A673 (cell line): ENCODE measurements around the gene NOX4. TPM values are rescaled to one million over a fixed set of nuclear protein-coding genes. Genes with fewer than 3 reads are reported as not detected.
"Not testable (repeated sequence)": the region's sequence is repeated elsewhere in the genome, so short reads cannot be mapped to it uniquely, and the experiment has no call there.

ENCODE experiments used
- BruUV-seq: library from RNA; stranded (reverse); fragments of 400-500 nt; replicated peaks from 2 replicates; lab custom pipeline; 2021; lab: Mats Ljungman, UMichigan
- CTCF ChIA-PET: fragments of 300-600 bp; sonication (Branson Sonifier 250); formaldehyde crosslinking; loops from one replicate; lab custom pipeline; 2022; ENCODE audit warnings: antibody characterized with exemption; lab: Charles Lee
- POLR2A ChIA-PET: fragments of 300-600 bp; sonication (Branson Sonifier 250); formaldehyde crosslinking; loops from one replicate; lab custom pipeline; 2022; ENCODE audit warnings: antibody characterized with exemption; ENCODE audit not compliant: low non-redundant PET; lab: Charles Lee
- DNase-seq: peaks from one replicate; pipeline ENCODE4 v3.0.0-alpha.2; 2015; ENCODE audit warnings: low spot score
- H3K27ac ChIP-seq: fragments of 200-600 bp; sonication (generic); 2 replicates; pipeline ENCODE4 v1.5.1; 2016; ENCODE audit warnings: mixed run types, low read depth, mild to moderate bottlenecking, mixed read lengths, antibody characterized with exemption, low read length; ENCODE audit not compliant: poor library complexity, severe bottlenecking
- H3K27me3 ChIP-seq: fragments of 200-600 bp; sonication (generic); replicated peaks from 2 replicates; pipeline ENCODE4 v1.6.1; 2017; ENCODE audit warnings: mixed run types, low read depth, mild to moderate bottlenecking, mixed read lengths, antibody characterized with exemption, low read length; ENCODE audit not compliant: insufficient read depth, poor library complexity
- H3K36me3 ChIP-seq: fragments of 200-600 bp; sonication (generic); 2 replicates; pipeline ENCODE4 v1.6.1; 2016; ENCODE audit warnings: mixed run types, mild to moderate bottlenecking, mixed read lengths, antibody characterized with exemption, low read length; ENCODE audit not compliant: insufficient read depth, poor library complexity, severe bottlenecking
- H3K4me1 ChIP-seq: fragments of 200-600 bp; sonication (generic); 2 replicates; pipeline ENCODE4 v1.6.1; 2017; ENCODE audit warnings: mixed run types, mild to moderate bottlenecking, mixed read lengths, antibody characterized with exemption, low read length; ENCODE audit not compliant: insufficient read depth, poor library complexity, severe bottlenecking
- H3K4me3 ChIP-seq: fragments of 200-600 bp; sonication (generic); 2 replicates; pipeline ENCODE4 v1.5.1; 2016; ENCODE audit warnings: low read depth, mixed run types, mild to moderate bottlenecking, mixed read lengths, low read length; ENCODE audit not compliant: poor library complexity, severe bottlenecking
- H3K9me3 ChIP-seq: fragments of 200-600 bp; sonication (generic); 2 replicates; pipeline ENCODE4 v1.6.1; 2016; ENCODE audit warnings: mixed run types, low read depth, mild to moderate bottlenecking, mixed read lengths, antibody characterized with exemption, low read length; ENCODE audit not compliant: poor library complexity, severe bottlenecking
- EZH2 ChIP-seq: fragments of 200-600 bp; sonication (generic); IDR thresholded peaks from 2 replicates; pipeline ENCODE4 v1.6.1; 2017; ENCODE audit warnings: borderline replicate concordance, low read depth, mild to moderate bottlenecking, mixed read lengths, antibody characterized with exemption, low read length; ENCODE audit not compliant: poor library complexity, severe bottlenecking
- intact Hi-C: fragments of 100-400 bp; cut with micrococcal nuclease; formaldehyde crosslinking; loops from one replicate; pipeline ENCODE4 v1.10.0; 2022; ENCODE audit not compliant: unreplicated experiment
- total RNA-seq: library from RNA; stranded (reverse); gene quantifications from 2 replicates; pipeline ENCODE4 v1.2.3, GENCODE V29; 2021
- TF ChIP-seq, protein P1 (sequence below): fragments of 300-800, 200-600 bp; sonication (generic); conservative IDR thresholded peaks from 2 replicates; pipeline ENCODE4 v1.5.1; 2017; ENCODE audit warnings: low read depth, mild to moderate bottlenecking, antibody characterized with exemption, low read length, moderate library complexity, mixed read lengths

NOX4 gene
- total RNA-seq, 1 experiment from 2014 or later: 0.19 TPM

DNA sequence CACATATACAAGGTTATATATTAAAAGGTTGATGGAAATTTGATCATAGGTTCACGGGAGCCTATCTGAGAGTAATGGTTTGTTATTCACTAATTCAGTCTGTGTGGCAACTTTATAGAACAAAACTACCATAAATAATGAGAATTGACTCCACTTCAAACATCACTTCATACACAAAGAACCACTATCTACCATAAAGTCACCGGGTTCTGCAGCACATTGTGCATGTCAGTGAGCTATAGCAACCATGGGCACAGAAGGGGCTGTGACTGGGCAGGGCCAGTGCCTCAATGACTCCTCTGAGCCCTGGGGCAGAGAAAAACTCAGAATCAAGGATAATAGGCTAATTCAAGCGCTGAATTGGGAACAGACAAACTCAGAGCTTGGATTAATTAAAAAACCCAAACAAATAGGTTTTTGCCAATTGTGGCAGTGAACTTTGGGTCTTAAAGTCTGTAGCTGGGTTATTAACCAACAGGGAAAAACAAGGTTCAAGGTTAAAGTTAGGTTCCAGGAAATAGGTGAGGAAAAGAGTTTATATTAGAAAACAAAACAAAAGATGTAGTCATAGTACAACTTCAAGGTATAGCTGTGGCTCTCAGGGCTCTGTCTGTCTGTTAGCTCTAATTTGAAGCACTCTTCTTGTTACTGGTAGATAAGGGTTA is 181.7 kb downstream of the NOX4 start:
- H3K27ac ChIP-seq, POLR2A ChIA-PET, BruUV-seq: not testable (repeated sequence)

DNA sequence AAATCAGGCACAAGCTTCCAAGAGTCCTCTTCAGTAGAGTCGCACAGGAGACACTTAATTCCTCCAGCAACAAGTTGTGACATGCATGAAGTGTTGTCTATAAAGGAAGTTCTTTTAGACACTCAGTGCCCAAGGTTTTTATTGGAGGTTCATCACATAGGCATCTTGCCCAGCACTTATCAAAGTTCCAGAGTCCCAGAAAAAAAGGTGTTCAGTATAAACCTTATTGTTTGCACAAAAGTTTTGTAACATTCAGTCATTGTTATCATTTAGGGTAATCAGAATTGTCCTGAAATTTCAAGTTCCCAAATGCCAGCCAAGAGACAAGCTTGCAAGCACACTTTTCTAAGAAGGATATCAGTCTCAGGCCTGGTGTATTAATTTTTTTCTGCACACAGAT is 182.9 kb downstream of the NOX4 start:
- intact Hi-C loops, BruUV-seq, H3K4me1 ChIP-seq, H3K4me3 ChIP-seq, POLR2A ChIA-PET, H3K27ac ChIP-seq, DNase-seq, CTCF ChIA-PET, H3K9me3 ChIP-seq, H3K27me3 ChIP-seq, H3K36me3 ChIP-seq: not testable (repeated sequence)

More for the DNA sequence above, 181.7 kb downstream of the NOX4 start:
- H3K36me3 ChIP-seq, H3K27me3 ChIP-seq, intact Hi-C loops, CTCF ChIA-PET, H3K4me1 ChIP-seq, H3K9me3 ChIP-seq, DNase-seq, H3K4me3 ChIP-seq: not testable (repeated sequence)

DNA sequence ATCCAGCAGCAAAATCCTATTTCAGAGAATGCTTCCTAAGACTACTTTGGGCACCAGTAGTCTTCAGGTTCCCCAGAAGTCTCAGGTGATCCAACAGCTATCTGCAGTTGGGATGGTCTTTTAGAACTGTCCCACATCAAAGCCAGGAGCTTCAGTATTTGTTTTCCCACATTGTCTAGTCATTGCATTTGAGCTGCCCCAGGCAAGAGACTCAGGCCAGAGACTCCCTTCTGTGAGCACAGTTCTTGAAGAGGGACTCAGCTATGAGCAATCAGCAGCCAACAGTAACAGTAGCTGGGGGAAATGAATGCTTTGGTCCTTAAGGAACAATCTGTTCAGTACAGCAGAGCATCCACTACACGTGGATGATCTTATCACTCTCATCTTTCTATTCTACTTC is 188.1 kb downstream of the NOX4 start:
- H3K9me3 ChIP-seq, H3K27ac ChIP-seq, POLR2A ChIA-PET, DNase-seq, H3K27me3 ChIP-seq, intact Hi-C loops, H3K4me1 ChIP-seq, BruUV-seq, H3K4me3 ChIP-seq, H3K36me3 ChIP-seq, CTCF ChIA-PET: not testable (repeated sequence)

DNA sequence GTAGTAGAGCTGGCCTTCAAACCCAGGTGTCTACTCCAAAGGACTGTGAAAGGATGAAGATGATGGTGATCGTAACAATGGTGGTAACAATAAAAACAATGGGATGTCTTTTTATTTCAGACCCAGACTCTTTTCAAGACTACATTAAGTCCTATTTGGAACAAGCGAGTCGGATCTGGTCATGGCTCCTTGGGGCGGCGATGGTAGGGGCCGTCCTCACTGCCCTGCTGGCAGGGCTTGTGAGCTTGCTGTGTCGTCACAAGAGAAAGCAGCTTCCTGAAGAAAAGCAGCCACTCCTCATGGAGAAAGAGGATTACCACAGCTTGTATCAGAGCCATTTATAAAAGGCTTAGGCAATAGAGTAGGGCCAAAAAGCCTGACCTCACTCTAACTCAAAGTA is 196.2 kb downstream of the NOX4 start:
- POLR2A ChIA-PET, H3K4me1 ChIP-seq, H3K9me3 ChIP-seq, H3K27ac ChIP-seq, DNase-seq, CTCF ChIA-PET, H3K36me3 ChIP-seq, intact Hi-C loops, BruUV-seq, H3K27me3 ChIP-seq, H3K4me3 ChIP-seq: not testable (repeated sequence)

DNA sequence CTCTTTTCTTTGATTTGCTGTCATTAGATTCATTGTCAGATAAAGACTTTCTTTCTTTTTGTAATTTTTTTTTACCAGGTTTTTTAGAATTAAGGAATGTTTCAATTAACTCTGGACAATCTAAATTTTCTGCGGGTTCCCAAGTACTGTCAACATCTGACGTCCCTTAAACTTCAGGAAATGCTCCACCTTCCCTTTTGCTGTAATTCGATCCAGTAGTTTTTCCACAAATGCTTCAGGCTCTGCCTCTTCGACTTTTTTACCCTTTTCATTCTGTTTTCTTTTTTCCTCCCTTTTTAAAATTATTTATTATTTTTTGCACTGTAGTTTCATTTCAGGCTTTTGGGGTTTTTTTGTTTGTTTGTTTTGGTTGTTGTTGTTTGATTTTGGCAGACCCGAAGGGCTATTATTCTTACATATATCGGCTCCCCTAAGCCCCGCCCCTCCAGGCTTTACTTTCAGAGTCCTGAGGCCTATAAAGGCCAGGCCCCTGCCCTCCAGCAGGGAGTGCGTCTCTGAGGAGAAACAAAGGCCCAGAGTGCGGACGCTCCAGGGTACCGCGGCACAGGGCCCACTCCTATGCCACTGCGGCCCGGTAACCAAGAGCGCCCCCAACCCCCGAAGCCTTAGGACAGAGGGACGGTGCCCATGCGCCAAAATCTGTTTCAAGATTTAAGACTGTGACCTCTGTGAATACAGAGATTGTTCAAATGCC is 197.1 kb downstream of the NOX4 start:
- Histone ChIP-seq H3K4me1 (no peaks in the 10 kb centered on the region), H3K27ac (no peak overlapping the region), H3K9me3 (no peaks in the 10 kb centered on the region), H3K4me3 (no peak overlapping the region), H3K36me3 (no peaks in the 10 kb centered on the region), H3K27me3 (no peaks in the 10 kb centered on the region)
- ChIA-PET CTCF (no interaction called here), POLR2A (no interaction called here)
- TF ChIP-seq, protein P1, sequence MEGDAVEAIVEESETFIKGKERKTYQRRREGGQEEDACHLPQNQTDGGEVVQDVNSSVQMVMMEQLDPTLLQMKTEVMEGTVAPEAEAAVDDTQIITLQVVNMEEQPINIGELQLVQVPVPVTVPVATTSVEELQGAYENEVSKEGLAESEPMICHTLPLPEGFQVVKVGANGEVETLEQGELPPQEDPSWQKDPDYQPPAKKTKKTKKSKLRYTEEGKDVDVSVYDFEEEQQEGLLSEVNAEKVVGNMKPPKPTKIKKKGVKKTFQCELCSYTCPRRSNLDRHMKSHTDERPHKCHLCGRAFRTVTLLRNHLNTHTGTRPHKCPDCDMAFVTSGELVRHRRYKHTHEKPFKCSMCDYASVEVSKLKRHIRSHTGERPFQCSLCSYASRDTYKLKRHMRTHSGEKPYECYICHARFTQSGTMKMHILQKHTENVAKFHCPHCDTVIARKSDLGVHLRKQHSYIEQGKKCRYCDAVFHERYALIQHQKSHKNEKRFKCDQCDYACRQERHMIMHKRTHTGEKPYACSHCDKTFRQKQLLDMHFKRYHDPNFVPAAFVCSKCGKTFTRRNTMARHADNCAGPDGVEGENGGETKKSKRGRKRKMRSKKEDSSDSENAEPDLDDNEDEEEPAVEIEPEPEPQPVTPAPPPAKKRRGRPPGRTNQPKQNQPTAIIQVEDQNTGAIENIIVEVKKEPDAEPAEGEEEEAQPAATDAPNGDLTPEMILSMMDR: no peak
- no peak for TF ChIP-seq EZH2
- no peak for DNase-seq
- BruUV-seq: no TSS peak
- intact Hi-C loops: no loop called here

DNA sequence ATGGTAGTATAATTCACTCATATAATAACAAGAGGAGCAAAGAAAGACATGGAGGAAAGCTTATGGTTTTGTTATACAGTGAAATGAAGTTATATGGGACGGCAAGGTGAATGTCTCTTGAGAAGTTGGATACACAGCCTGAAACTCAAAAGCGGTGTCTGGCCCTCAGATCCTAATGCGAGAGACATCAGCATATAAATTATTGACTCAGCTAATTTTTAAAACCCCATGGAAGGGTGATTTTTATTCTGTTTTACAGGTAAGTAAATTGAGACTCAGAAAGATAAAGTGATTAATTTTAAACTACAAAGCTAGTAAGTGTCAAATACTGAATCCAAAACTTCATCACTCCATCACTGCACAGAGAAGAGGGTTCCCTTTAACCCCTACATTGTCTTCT is 203.2 kb downstream of the NOX4 start:
- DNase-seq, H3K4me1 ChIP-seq, CTCF ChIA-PET, H3K27ac ChIP-seq, H3K4me3 ChIP-seq, POLR2A ChIA-PET, BruUV-seq, H3K27me3 ChIP-seq, H3K36me3 ChIP-seq, intact Hi-C loops, H3K9me3 ChIP-seq: not testable (repeated sequence)
